SK-N-MC (cell line): Measurements from ENCODE around the gene LIN9.

Experiments used
- EZH2 ChIP-seq: fragments of 200-600 bp; sonication (generic); IDR thresholded peaks from one replicate; pipeline ENCODE4 v1.6.1; 2017; ENCODE audit warnings: antibody characterized with exemption
- POLR2AphosphoS5 ChIP-seq: IDR thresholded peaks from 2 replicates; pipeline ENCODE4 v1.6.1; 2012; ENCODE audit warnings: mild to moderate bottlenecking, low read depth, low read length, borderline replicate concordance

GRCh38 chr1:226351709-226352108 is 42.7 kb upstream of the LIN9 start:
- TF ChIP-seq POLR2AphosphoS5 = no peak
- TF ChIP-seq EZH2 = no peak
